CD4-positive, alpha-beta T cell (primary cell): ENCODE measurements around the gene TTLL4. TPM values are rescaled to one million over a fixed set of nuclear protein-coding genes. Genes with fewer than 3 reads are reported as not detected.

Experiments
- ATAC-seq: fragments of 200-7000 bp; cut with Tn5 transposase; one replicate; pipeline ENCODE4 v1.10.0; 2022; ENCODE audit warnings: mild to moderate bottlenecking; ENCODE audit not compliant: poor library complexity
- CTCF ChIA-PET: fragments of 350-600 bp; sonication (Branson Sonifier 250); formaldehyde crosslinking; loops from one replicate; lab custom pipeline; 2021; ENCODE audit warnings: antibody characterized with exemption, inconsistent platforms; lab: Charles Lee
- POLR2A ChIA-PET: fragments of 350-600 bp; sonication (Branson Sonifier 250); formaldehyde crosslinking; loops from one replicate; lab custom pipeline; 2021; ENCODE audit warnings: antibody characterized with exemption, inconsistent platforms; lab: Charles Lee
- DNase-seq, 14 experiments: peaks; one replicate each; pipeline ENCODE4 v3.0.0-alpha.2; 2013 to 2020; ENCODE audit warnings: mixed read lengths in 2 of 14
- H3K27ac ChIP-seq, 2 donors: one replicate each; pipeline versions ENCODE4 v1.5.1 to v1.7.0; 2013; ENCODE audit warnings: low read length in 2 of 2, low read depth in 1 of 2, mild to moderate bottlenecking in 1 of 2
- H3K27me3 ChIP-seq, 2 experiments: 1 replicate in 1 of 2; 2 replicates in 1 of 2; pipeline versions ENCODE4 v1.6.1 to v1.7.0; 2013; ENCODE audit warnings: low read length in 2 of 2, control low read depth in 1 of 2, mild to moderate bottlenecking in 1 of 2, moderate library complexity in 1 of 2; ENCODE audit not compliant: insufficient read depth in 2 of 2, control insufficient read depth in 1 of 2
- H3K36me3 ChIP-seq: one replicate; pipeline ENCODE4 v1.6.1; 2013; ENCODE audit warnings: low read length, control low read depth; ENCODE audit not compliant: insufficient read depth
- H3K4me1 ChIP-seq: one replicate; pipeline ENCODE4 v1.6.1; 2013; ENCODE audit warnings: low read length, control low read depth; ENCODE audit not compliant: insufficient read depth
- H3K4me3 ChIP-seq: one replicate; pipeline ENCODE4 v1.5.1; 2013; ENCODE audit warnings: mild to moderate bottlenecking, low read length, moderate library complexity
- H3K9me3 ChIP-seq, 2 experiments: 1 replicate in 1 of 2; 2 replicates in 1 of 2; pipeline versions ENCODE4 v1.6.1 to v1.7.0; 2013; ENCODE audit warnings: low read length in 2 of 2, mild to moderate bottlenecking in 2 of 2, control low read depth in 1 of 2, moderate library complexity in 1 of 2; ENCODE audit not compliant: control insufficient read depth in 1 of 2, insufficient read depth in 1 of 2
- H3K27ac Mint-ChIP-seq: one replicate; pipeline ENCODE4 v1.8.0; 2020; ENCODE audit warnings: mixed read lengths
- H3K27me3 Mint-ChIP-seq: one replicate; pipeline ENCODE4 v1.8.0; 2021; ENCODE audit warnings: mixed read lengths
- H3K36me3 Mint-ChIP-seq: one replicate; pipeline ENCODE4 v1.8.0; 2021; ENCODE audit warnings: low read depth, mixed read lengths
- H3K4me1 Mint-ChIP-seq: one replicate; pipeline ENCODE4 v1.8.0; 2021; ENCODE audit warnings: low read depth, mixed read lengths
- H3K4me3 Mint-ChIP-seq: one replicate; pipeline ENCODE4 v1.8.0; 2020; ENCODE audit warnings: mild to moderate bottlenecking, mixed read lengths
- H3K9me3 Mint-ChIP-seq: one replicate; pipeline ENCODE4 v1.8.0; 2020; ENCODE audit warnings: mixed read lengths
- CTCF ChIP-seq: fragments of 200-600 bp; IDR thresholded peaks from one replicate; pipeline ENCODE4 v1.8.0; 2022; ENCODE audit warnings: antibody characterized with exemption, mild to moderate bottlenecking
- intact Hi-C, 2 experiments: fragments of 100-400 bp; cut with DNase I in 1 of 2; cut with micrococcal nuclease in 1 of 2; formaldehyde crosslinking; loops; one replicate each; pipeline versions ENCODE4 v1.15.1 to v1.9.0; 2023 to 2025; cut with DNase I, micrococcal nuclease
- total RNA-seq, 174 experiments: library from RNA in 2 of 174; stranded (reverse) in 2 of 174; gene quantifications; one replicate each; pipeline ENCODE4 v1.2.3 and lab custom pipeline; 2021 to 2026

The TTLL4 gene
- total RNA-seq, 2 experiments from 2014 or later: 7.3 to 10.8 TPM

GRCh38 chr2:218721934-218722333 is 11.3 kb downstream of the TTLL4 start:
- no peaks in the 10 kb centered on the region for H3K27me3 ChIP-seq
- ChIA-PET CTCF (interaction anchor here (2.2 kb wide), 1 partner anchor 11 kb away, joined by 9 read pairs; the partner anchor contains the start of gene TTLL4), POLR2A (interaction anchor here (1.6 kb wide), 1 partner anchor 11 kb away, joined by 6 read pairs; the partner anchor contains the start of gene TTLL4)
- no peak for DNase-seq
- H3K27ac ChIP-seq: no peak overlapping the region
- no peak for ATAC-seq
- H3K27me3 Mint-ChIP-seq: no peaks in the 10 kb centered on the region
- H3K4me1 Mint-ChIP-seq: peaks cover 25% of the 10 kb centered on the region
- H3K4me3 ChIP-seq: no peak overlapping the region
- H3K4me3 Mint-ChIP-seq: no peak overlapping the region
- H3K36me3 ChIP-seq: no peaks in the 10 kb centered on the region
- no peak overlapping the region for H3K27ac Mint-ChIP-seq
- H3K36me3 Mint-ChIP-seq: peaks cover 37% of the 10 kb centered on the region
- no peaks in the 10 kb centered on the region for H3K9me3 Mint-ChIP-seq
- TF ChIP-seq CTCF: no peak
- intact Hi-C loops: no loop called here
- peaks cover 12 to 20% of the 10 kb centered on the region in 2 experiments for H3K9me3 ChIP-seq
- peaks cover 3% of the 10 kb centered on the region for H3K4me1 ChIP-seq

- H3K27me3 Mint-ChIP-seq: no peaks in the 10 kb centered on the region
- peaks cover 24% of the 10 kb centered on the region for H3K4me1 Mint-ChIP-seq
- Histone ChIP-seq H3K27me3 (no peaks in the 10 kb centered on the region), H3K4me3 (no peak overlapping the region), H3K9me3 (peaks cover 12 to 23% of the 10 kb centered on the region in 2 experiments), H3K27ac (no peak overlapping the region), H3K36me3 (no peaks in the 10 kb centered on the region), H3K4me1 (no peaks in the 10 kb centered on the region)
- H3K4me3 Mint-ChIP-seq: no peak overlapping the region
- CTCF ChIA-PET: interaction anchor here (2.2 kb wide), 1 partner anchor 12 kb away, joined by 9 read pairs; the partner anchor contains the start of gene TTLL4
- H3K27ac Mint-ChIP-seq: no peak overlapping the region
- DNase-seq (no peak), ATAC-seq (no peak)
- H3K36me3 Mint-ChIP-seq: peaks cover 38% of the 10 kb centered on the region
- POLR2A ChIA-PET: interaction anchor here (1.6 kb wide), 1 partner anchor 12 kb away, joined by 6 read pairs; the partner anchor contains the start of gene TTLL4
- no peak for TF ChIP-seq CTCF
- no peaks in the 10 kb centered on the region for H3K9me3 Mint-ChIP-seq
- intact Hi-C loops: no loop called here
Observed at GRCh38 chr2:218722419-218722818, 11.8 kb downstream of the TTLL4 start.

GRCh38 chr2:218722876-218723785 is 12.5 kb downstream of the TTLL4 start:
- H3K36me3 ChIP-seq: no peaks in the 10 kb centered on the region
- peaks cover 2% of the 10 kb centered on the region for H3K9me3 Mint-ChIP-seq
- no peak overlapping the region for H3K27ac Mint-ChIP-seq
- H3K27me3 Mint-ChIP-seq: no peaks in the 10 kb centered on the region
- TF ChIP-seq CTCF: no peak
- no peak overlapping the region for H3K4me3 Mint-ChIP-seq
- ATAC-seq (no peak), DNase-seq (no peak)
- H3K4me1 Mint-ChIP-seq: peaks cover 25% of the 10 kb centered on the region
- H3K36me3 Mint-ChIP-seq: peaks cover 41% of the 10 kb centered on the region
- intact Hi-C loops: no loop called here
- H3K4me1 ChIP-seq: no peaks in the 10 kb centered on the region
- H3K27me3 ChIP-seq: no peaks in the 10 kb centered on the region
- H3K9me3 ChIP-seq: peaks cover 12 to 25% of the 10 kb centered on the region in 2 experiments
- POLR2A ChIA-PET: interaction anchor here (1.6 kb wide), 1 partner anchor 12 kb away, joined by 6 read pairs; the partner anchor contains the start of gene TTLL4
- CTCF ChIA-PET: interaction anchor here (2.2 kb wide), 1 partner anchor 12 kb away, joined by 9 read pairs; the partner anchor contains the start of gene TTLL4
- no peak overlapping the region for H3K4me3 ChIP-seq
- H3K27ac ChIP-seq: no peak overlapping the region
